Measurements from ENCODE around the gene CNPPD1. TPM values are rescaled to one million over a fixed set of nuclear protein-coding genes. Genes with fewer than 3 reads are reported as not detected.

CNPPD1 gene
- polyA plus RNA-seq, 3 donors = 61.4 to 71.9 (median 68.9) TPM

DNA sequence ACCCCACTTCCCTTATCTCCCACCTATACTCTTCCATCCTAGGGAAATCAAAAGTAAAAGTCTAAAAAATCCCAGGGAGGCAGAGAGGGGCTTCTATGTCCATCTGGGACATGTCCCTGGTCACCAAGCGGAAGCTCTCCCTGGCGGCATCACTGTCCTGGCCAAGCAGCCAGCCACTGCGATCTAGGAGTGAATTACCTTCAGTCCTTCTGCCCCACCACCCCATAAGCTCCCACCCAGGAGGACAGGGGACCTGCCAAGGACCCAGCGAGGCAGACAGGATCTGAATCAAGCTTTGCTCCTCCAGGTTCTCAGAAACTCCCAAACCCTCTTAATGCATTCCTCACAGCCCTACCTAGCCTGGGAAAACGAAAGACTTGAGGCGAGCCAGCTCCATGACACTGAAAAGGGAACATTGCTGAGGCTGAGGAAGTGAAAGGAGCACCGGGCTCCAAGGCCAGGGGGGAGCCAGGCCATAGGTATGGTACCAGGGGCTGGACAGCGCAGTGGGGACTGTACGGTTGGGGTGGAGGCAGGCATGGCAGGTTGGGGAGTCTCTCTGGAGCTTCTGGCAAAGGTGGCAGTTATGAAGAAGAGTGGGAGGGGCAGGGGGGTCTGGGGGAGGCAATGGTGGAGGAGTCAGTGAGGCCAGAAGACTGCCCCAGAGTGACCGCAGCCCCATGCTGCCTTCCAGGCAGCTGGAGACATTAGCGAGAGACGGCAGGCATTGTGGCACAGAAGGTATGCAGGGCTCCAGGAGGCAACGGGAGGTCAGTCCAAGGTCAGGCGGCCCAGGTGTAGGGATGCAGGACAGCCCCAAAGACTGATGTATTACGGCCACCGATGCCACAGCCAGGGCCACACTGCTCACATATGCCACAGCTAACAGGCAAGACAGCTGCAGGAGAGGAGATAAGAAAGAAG, 4.2 kb downstream of the CNPPD1 start:
- DNase-seq (ENCODE audit: extremely low read depth in 1 of 11, low read depth in 9 of 11, low spot score in 4 of 11) = no peak

DNA sequence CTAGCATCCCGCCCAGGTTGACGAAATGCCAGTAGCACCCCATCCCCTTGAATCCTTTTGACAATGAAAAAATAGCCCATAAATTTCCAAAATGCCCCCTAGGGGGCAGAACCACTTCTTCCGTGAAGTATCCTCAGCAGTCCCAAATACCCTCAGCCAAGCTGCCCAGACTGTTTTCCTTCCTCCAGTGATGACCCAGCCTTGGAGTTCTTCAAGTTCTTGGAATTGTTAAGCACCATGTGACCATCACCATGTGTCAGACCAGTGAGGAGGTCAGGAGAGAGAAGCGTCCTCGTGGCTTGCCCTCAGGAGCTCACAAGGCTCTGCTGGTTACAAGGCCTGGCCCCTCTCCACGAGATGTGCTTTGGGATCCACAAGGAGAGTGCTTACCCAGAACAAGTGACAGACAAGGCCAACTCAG, 5.5 kb downstream of the CNPPD1 start:
- DNase-seq (ENCODE audit: extremely low read depth in 1 of 11, low read depth in 9 of 11, low spot score in 4 of 11) = peak in 5 of 11 donors; percentile 25 to 51 (median 33)

DNA sequence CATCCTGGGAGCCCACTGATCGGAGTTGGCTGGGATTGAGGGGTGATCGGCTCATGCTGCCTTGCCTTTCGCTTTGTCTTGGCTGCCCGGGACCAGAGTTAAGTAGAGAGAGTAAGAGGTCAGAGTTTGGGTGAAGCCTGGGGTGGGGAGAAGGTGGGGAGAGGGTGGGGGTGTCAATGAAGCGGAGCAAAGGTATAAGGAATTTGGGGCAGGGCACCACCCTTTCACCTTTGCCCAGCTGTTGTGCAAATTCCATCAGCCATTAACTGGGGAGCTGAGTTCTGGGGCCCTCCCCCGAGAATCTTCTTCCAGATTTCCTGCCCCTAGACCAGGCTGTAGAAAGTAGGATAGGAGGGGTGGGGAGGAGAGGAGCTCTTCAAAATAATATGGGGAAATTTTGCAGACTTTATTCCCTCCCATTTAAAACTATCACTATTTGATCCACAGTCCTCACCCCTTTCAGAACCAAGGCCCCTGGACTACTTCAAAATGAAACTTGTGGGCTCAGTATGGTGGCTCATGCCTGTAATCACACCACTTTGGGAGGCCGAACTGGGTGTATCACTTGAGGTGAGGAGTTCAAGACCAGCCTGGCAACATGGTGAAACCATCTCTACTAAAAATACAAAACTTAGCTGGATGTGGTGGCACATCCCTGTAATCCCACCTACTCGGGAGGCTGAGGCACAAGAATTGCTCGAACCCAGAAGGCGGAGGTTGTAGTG, 6.6 kb downstream of the CNPPD1 start, which contains the start of gene SLC23A3:
TSS of gene SLC23A3 (minus strand) at position 100 of the 725 bp plus-strand sequence. CDS start at position 55, 45 bp downstream.
- DNase-seq (ENCODE audit: extremely low read depth in 1 of 11, low read depth in 9 of 11, low spot score in 4 of 11) = no peak

DNA sequence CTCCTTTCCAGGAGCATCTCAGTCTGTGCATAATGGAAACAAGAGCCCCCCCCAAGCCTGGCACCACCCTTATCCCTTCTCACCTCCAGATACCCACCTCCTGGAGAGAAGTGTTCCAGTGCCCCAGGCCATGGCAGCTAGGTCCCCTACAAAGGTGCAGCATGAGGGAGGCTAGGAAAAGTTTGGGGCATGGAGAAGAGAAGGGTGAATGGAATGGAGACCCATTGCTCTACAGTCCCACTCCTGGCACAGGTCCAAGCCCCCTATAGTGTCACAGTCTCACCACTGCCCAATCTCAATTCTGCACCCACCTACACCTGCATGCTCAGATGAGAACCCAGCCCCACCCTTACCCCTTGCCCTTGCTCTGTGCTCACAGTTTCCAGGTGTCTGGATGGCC, 7.8 kb downstream of the CNPPD1 start:
- no peak for DNase-seq (ENCODE audit: extremely low read depth in 1 of 11, low read depth in 9 of 11, low spot score in 4 of 11)

DNA sequence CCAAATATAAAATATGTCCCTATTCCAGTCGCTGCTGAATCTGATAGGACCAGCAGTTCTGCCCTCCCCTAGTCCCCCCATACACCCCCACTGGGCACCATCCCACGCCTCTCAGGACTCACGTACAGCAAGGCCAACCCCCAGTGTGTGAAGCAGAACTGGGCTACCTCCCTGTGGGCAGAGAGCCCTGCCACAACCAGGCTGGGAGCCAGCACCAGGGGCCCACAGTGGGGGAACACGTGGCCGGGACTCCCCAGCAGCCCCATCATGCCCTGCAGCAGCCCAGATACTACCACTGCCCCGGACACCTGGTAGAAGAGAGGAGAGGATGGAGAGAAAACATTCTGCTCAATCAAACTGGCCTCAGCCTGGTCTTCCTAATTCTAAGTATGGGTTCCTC, 8.2 kb downstream of the CNPPD1 start:
- DNase-seq (ENCODE audit: extremely low read depth in 1 of 11, low read depth in 9 of 11, low spot score in 4 of 11) = no peak

DNA sequence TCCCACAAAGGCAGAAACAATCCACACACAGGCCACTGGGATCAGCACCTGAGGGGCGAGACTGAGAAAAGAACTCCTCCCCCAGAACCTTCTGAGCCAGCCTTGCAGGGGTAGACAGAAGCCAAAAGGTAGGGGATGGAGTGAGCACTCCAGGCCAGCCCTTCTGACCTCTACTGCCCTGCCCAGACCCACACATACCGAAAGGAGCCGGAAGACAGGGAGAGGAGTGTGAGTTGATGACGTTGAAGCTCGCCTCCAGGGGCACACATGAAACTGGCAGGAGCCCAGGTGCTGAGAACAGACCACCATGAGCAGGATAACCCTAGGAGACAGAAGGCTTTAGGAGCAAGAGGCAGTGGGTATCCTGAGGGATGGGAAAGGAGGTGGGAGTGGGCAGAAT, 8.7 kb downstream of the CNPPD1 start:
- no peak for DNase-seq (ENCODE audit: extremely low read depth in 1 of 11, low read depth in 9 of 11, low spot score in 4 of 11)

DNA sequence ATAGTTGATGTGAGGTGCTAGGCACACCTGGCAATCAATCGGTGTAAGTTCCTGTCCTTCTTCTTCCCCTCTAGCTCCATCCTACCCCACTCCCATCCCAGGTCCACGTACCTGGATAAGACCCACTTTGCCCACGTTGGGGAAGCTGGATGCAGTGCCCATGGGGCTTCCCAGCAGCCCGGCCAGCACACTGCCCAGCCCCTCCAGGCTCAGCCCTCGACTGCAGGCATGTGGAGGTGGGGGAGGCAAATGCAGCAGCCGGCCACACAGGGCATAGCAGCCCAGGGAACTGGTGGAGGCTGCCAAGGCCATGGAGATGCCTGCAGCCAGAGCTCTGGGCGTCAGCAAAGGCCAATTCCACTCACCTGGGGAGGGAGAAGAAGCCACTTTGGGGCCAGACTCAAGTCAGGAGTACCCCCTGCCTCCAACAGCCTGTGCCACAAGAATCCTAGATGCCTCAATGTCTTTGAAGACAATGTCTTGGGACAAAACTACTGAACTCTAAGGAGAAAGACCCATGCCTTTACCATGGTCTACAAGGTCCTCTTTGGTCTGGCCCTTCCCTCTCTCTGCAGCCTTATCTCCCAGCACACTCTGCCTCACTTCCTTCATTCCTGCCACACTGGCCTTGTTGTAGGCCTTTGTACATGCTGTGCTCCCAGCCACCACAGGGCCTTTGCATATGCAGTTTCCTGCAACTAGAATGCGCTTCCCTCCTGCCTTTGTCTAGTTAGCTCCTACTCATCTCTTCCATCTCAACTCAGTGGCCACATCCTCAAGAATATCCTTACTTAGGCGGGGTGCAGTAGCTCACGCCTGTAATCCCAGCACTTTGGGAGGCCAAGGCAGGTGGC, 11.4 kb downstream of the CNPPD1 start:
- DNase-seq (ENCODE audit: extremely low read depth in 1 of 11, low read depth in 9 of 11, low spot score in 4 of 11) = no peak

DNA sequence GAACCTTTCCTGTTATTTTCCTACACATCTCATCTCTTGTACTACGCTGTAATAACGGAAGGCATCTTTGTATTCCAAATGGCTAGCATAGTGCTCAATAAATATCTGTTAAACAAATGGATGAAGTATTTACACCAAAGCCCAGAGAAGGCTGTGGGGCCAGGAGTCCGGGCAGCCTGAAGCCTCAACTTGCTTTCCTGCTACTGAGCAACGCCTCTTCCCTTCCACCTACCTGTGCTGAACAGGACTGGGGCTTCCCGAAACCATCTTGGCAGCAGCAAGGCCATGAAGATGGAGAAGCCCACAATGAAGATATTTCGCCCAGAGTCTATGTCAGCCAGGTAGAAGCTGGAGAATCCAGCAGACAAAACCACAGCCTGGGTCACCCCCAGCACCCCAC, 13.6 kb downstream of the CNPPD1 start:
- no peak for DNase-seq (ENCODE audit: extremely low read depth in 1 of 11, low read depth in 9 of 11, low spot score in 4 of 11)

DNA sequence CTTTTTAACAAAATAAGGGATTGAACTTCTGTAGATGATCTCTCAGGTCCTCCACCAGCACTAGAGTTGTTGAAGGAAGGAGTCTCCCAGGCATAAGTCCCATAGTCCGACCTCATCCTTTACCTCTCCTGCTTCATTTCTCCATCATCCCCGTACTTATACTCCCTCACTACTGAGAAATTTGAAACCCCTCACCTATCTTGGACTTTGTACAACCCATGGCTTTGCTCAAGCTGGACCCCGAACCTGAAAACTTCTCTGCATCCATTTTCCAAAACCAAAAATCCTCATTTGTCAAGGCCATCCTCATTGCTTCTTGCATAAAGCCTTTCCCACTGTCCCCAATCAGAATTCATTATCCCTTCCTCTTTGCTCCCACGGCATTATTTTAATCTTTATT, 15.6 kb downstream of the CNPPD1 start:
- no peak for DNase-seq (ENCODE audit: extremely low read depth in 1 of 11, low read depth in 9 of 11, low spot score in 4 of 11)

DNA sequence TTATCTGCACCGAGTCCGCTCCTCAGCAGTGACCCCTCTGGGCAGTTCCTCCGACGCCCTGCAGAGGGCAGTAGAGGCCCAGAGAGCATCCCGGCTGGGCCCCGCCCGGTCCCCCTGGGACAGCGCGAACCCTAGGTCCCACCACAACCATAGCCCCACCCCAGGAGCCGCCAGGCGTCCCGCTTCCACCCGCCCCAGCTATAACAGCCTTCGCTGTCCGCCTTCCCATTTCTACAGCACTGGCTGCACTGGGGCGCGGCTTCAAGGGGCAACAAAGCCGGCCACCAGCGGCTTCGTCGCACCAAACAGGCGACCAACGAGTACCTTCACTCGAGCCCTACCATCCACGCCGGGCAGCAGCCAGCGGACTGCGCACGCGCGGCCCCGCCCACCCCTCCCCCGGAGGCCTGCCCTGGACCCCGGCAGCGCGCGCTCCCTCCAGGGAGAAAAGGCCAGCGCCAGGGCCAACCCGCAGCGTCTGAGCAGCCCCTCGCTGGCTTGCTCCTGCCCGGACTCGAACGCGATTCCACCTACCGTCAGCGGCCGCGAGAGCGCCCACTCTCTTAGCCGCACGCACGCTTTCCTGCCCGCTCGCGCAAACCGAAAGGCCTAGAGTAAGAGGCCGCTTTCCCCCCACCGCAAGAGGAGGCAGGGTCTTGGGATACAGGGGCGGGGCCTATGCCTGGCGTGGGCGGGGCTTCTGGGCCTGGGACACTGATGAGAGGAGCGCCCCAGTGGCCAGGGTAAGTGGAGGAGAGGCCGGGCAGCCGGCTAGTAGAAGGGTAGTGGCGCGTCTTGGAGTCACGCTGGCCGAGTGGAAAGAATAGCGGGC, 16.3 kb downstream of the CNPPD1 start, which contains the start of gene NHEJ1:
TSS of gene NHEJ1 (minus strand) at position 630 of the 832 bp plus-strand sequence. CDS start 2,453 bp downstream, outside the sequence.
- DNase-seq (ENCODE audit: extremely low read depth in 1 of 11, low read depth in 9 of 11, low spot score in 4 of 11) = peak in 10 of 11 donors; percentile 82 to 91 (median 85)

DNA sequence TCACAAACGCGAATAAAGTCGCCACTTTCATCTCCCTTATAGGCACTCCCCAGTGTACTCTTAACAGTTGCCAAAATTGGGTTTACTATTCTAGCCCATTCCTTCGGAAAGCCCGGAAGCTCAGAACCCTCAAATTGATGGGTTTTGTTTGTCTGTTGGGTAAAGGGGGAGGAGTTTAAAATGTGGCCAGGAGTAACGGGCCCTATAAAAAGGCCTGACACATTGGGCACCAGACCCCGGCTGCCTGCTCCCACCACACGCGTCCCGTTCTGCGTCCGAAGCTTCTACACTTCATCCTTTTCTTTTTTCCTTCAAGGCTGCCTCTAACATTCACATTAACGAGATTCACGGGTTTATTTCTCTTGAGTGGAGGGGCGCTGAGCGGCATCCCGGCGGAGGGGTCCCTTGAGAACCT, 16.9 kb downstream of the CNPPD1 start:
- DNase-seq (ENCODE audit: extremely low read depth in 1 of 11, low read depth in 9 of 11, low spot score in 4 of 11) = no peak

DNA sequence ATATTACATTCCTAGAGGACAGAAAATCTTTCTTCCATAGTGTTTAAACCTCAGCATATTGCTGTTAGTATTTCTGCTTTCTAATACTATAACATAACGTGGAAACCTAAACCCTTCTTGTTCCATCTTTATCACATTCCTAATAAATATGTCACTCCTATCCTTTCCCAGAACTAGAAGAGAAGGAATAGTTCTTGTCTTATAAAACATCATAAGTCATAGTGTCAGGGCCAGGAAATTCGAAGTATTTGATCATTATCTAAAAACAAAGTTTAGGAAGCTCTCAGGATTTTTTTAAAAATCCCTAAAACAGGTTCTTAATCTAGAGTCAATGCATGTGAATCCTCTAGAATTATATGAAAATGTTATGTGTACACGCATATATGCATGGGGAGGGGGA, 18.1 kb downstream of the CNPPD1 start:
- no peak for DNase-seq (ENCODE audit: extremely low read depth in 1 of 11, low read depth in 9 of 11, low spot score in 4 of 11)

DNA sequence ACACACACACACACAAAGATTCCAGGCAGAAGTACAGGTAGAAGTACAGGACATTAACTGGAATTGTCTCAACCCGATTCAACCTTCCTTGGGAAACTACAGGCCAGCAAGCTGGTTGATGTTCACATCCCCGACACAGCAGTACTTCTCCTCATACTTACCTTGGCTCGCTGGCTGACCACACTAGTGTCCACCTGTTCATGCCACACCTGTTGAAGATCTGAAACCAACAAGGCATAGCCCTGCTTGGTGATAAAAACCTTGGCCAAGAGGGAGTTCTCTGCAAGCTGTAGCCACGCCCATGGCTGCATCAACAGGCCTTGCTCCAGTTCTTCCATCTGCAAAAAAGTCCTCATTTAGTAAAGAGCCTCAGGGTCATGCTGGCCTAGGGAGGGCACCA, 18.7 kb downstream of the CNPPD1 start:
- DNase-seq (ENCODE audit: extremely low read depth in 1 of 11, low read depth in 9 of 11, low spot score in 4 of 11) = no peak

DNA sequence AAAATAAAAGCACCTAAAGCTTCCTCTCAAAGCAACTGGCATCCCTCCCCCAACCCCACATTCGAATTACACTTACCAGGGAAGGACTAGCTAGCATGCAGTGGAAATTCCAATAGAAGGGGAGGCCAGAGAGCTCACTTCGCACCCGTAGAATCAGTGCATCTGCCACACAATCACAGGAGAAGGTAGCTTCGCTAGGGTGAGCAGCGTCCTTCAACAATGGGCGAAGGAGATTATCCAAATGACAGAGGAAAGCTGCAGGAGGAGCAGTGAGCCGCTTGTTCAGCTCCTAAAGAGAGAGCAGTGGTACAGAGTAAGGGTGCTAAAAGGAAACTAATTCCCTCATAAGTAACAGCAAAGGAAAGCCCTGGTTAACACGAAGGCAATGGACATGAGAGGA, 19.3 kb downstream of the CNPPD1 start:
- no peak for DNase-seq (ENCODE audit: extremely low read depth in 1 of 11, low read depth in 9 of 11, low spot score in 4 of 11)

DNA sequence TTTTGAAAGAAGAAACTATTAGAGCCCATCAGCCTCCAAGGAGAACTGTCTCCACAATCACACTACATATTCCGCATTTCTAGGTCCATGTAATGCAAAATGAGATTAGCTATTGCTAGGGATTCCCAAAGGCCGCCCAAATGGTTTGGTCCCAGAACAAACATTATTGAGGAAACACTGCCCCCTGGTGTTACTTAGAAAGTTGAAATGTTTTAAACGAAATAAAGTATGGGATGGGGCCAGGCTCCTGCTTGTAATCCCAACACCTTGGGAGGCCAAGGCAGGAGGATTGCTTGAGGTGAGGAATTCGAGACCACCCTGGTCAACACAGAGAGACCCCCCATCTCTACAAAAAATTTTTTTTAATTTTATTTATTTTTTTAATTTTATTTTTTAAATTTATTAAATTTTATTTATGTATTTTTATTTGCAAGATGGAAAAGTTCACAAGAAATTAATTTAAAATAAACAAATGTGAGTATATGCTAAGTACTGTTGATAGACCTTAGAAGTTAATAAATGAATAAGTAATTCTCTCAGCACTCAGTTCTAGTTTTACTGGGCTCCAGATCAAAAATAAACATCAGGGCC, 21.6 kb downstream of the CNPPD1 start:
- peak in 9 of 11 donors; percentile 58 to 81 (median 67) for DNase-seq (ENCODE audit: extremely low read depth in 1 of 11, low read depth in 9 of 11, low spot score in 4 of 11)

DNA sequence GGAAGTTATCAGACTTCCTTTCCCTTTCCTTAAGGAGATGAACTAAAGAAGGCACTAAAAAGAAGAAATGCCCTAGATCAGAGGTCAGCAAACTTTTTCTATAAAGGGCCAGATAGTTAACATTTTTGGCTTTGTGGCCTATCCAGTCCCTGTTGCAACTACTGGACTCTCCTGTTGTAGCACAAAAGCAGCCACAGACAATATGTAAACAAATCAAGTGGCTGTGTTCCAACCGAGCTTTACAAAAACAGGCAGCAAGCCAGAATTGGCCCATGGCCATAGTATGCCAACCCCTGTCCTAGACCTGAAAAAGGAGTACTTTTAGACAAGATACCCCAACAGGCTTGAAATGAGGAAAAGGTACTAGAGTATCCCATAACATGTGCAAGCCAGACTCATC, 27.1 kb downstream of the CNPPD1 start:
- peak in 1 of 11 donors; percentile 10 for DNase-seq (ENCODE audit: extremely low read depth in 1 of 11, low read depth in 9 of 11, low spot score in 4 of 11)

DNA sequence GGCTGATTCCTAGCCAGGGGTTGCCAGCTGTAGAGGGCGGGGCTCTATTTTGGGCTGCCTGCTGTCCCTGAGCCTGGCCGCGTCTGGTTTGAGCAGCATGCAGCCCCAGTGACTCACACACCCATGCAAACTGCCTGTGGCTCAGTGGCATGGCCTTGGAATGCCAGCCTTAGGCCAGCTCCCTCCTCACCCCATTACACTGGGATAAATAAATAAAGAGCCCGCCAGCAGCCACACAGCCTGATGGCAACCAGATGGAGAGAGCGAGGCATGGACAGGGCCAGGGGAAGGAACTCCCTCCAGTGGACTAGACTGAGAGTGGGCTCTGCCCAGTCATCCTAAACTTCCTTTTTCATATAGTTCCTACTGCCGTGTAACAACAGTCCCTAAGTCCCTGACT, 34.4 kb downstream of the CNPPD1 start:
- DNase-seq (ENCODE audit: extremely low read depth in 1 of 11, low read depth in 9 of 11, low spot score in 4 of 11) = no peak

DNA sequence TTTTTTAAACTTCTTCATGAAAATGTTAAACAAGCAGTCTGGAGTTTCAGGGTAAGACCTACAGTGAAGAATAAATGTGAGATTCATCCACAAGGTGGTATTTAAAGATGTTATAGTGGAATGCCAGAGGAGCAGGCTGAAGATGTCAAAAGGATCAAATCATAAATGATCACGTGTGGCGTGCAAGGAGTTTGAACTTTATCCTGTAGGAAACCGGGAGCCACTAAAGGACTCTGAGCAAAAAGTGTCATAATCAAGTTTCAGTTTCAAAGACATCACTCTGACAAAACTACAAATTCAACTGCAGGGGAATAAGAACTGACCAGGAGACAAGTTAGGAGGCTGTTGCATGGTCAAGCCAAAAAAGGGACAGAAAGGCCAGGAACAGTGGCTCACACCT, 36.0 kb downstream of the CNPPD1 start:
- no peak for DNase-seq (ENCODE audit: extremely low read depth in 1 of 11, low read depth in 9 of 11, low spot score in 4 of 11)
